HG02798 (cell line): ENCODE measurements around the gene SMTNL2.
"Not testable (repeated sequence)": the region's sequence is repeated elsewhere in the genome, so short reads cannot be mapped to it uniquely, and the experiment has no call there.

Experiments
- ATAC-seq: cut with Tn5 transposase; IDR thresholded peaks from one replicate; pipeline ENCODE4 v1.9.1; 2021; ENCODE audit warnings: mild to moderate bottlenecking; ENCODE audit not compliant: unreplicated experiment, poor library complexity

SMTNL2 gene

DNA sequence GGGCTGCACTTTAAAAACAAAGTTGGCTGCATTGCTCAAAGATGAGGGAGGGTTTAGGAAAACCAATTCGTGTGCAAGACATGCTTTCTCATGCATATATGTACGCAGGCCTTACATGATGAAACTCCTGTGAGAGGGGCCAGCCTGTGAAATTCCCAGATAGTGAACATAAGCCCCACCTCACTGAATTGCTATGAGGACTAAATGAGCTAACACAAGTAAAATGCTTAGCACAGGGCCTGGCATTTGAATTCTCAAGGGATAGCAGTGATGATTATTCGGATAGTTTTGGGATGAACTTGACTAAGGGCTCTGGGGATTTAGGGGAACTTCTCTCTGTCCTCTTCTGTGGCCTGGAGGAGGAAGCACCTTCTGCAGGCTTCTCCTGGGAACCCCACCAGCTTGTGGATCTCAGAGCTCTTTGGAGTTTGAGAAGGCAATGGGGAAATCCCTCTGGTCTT is 40.2 kb downstream of the SMTNL2 start:
- not testable (repeated sequence) for ATAC-seq

DNA sequence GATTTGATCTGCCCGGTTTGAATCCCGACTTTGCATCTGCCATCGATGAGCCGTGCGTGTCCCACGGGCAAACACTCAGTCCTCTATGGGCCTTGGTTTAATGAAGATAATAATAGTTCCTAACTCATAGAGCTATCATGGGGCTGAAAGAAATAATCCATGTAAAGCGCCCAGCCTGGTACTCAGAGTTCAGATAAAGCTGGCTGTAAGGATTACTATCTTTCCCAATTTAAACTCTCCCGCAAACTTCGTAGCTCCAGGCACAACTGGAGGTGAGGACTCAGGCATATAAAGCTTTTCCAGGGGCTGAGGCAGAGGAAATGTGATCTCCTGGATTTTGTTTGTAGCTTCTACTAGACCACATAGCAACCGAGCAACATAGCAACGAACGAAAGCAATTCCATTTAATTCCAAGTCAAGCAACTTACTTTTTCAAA is 40.9 kb downstream of the SMTNL2 start:
- no peak for ATAC-seq

DNA sequence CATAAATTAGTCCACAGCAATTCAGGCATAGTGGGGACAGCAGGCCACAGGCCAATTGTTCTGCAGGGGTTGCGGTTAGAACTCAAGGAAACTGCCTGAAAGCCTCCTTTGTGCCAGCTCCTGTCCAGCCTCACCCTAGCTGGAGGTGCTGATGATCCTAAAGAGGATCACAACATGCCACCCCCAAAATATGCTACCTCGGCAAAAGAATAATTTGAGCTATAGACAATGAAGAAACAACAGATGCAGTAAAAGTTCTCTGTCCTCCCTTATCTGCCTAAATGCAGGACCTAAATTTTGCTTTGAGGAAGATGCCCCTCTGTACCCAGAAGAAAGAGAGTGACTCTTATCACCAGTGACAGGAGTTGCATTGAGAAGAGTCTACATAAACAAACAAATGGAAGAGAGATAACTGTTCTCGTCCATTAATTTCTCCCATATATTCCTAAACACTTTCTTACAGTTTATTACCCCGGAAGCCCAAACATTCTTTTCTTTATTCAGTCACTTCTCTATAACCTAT is 42.5 kb downstream of the SMTNL2 start:
- ATAC-seq = no peak

DNA sequence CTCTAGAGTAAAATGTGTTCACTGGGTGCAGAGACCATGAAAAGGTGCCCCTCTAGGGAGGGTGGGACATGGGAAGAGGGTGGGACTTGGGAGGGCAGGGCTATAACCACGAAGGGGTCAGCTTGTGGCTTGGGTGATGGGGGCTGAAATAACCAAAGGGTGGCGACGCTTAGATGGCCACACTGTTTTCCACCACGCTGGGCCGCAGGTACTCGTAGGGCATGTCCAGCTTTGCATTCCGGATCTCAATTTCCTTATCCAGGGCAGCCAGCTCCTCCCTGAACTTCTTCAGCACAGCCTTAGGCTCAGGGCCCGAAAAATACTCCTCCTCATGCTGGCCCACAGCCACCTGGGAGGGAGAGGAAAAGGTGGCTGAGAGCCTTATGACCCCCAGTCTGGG is 47.1 kb downstream of the SMTNL2 start:
- ATAC-seq = no peak

DNA sequence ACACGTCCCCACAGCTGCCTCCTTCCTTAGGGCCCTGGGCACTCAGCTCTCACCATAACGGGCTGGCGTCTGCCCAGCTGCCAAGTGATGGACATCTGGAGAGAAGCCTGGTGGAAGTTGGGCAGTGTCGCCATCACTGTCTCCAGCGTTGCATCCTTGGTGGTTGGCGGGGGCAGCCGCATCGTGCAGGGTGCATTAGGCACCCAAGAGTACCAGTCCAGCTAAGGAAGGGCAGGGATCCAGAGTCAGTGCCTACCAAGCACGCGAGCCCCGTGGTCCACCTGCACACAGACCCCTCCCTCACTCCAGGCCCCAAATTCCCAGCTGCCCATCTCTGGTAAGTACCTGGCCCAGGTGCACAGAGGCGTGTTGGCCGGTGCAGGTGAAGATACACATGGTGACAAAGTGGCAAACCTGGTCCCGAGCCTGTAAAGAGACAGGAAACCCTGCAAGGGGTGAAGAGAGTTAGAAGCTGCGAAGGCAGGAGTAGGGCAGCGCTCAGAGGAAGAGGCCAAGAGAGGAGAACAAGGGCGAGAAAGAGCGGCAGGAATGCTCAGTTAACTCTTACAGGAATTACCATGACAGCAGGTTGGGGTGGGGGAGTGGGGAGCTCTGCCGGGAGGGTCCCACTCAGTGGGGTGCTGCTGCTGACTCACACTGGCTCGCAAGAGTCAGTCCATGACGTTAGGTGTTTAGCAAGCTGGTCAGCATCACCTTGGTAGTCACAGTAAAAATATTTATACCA is 47.7 kb downstream of the SMTNL2 start:
- no peak for ATAC-seq

DNA sequence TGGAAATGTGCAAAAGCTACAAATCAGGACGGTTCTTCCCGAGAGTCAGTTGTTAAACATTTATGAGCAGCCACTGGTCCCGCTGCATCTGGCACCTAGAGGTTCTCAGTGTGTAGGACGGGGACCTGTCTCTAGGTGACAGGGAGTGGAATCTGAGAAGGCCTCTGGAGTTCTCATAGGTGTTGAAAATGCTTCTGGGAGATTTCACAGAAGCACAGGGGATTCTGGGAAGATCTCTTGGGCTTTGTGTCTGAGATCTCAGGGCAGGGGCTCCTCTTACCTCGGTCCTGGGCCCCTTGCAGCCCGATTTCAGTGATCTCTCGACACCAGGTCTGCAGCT is 48.2 kb downstream of the SMTNL2 start:
- ATAC-seq = no peak

DNA sequence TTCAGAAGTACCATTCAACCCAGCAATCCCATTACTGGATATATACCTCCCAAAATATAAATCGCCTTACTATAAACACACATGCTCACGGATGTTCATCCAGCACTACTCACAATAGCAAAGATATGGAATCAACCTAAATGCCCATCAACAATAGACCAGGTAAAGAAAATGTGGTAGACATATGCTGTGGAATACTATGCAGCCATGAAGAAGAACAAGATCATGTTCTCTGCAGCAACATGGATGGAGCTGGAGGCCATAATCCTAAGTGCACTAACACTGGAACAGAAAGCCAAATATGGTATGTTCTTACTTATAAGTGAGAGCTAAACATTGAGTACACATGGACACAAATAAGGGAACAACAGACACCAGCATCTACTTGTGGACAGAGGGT is 49.3 kb downstream of the SMTNL2 start:
- ATAC-seq = no peak

DNA sequence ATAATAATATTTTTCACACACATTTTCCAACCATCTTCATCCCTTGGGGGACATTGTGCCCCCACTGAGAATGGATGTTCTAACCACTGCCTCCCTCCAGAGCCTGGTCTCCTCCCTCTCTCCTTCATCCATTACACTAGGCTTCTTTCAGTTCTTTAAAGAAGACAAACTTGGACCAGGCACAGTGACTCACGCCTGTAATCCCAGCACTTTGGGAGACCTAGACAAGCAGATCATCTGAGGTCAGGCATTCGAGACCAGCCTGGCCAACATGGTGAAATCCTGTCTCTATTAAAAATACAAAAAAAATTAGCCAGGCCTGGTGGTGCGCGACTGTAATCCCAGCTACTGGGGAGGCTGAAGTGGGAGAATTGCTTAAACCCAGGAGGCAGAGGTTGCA is 50.6 kb downstream of the SMTNL2 start:
- no peak for ATAC-seq

DNA sequence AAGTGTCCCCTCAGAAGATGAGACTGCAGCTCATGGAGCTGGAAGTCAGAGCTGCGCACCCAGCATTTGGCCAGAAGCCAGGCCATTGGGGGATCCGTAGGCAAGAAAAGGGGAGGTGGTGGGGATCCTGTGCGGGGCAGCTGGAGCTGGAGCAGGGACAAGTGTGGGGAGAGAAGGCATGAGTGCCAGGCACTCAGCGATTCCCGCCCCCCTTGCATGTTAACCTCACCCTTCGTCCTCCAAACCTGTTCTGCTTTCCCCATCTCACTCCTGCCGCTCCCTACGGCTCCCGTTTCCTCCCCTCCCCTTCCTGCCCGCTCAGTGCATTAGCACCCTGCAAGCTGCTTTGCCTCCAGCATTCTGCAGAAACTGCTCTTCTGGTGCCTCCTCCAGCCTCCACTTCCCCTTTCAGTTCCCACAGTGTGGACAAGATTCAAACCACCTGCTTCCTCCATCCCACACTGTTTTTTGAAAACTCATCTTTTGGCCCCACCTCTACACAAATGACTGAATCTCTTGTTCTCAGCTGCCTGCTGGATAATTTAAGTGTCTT is 51.6 kb downstream of the SMTNL2 start:
- peak; percentile 63 for ATAC-seq

DNA sequence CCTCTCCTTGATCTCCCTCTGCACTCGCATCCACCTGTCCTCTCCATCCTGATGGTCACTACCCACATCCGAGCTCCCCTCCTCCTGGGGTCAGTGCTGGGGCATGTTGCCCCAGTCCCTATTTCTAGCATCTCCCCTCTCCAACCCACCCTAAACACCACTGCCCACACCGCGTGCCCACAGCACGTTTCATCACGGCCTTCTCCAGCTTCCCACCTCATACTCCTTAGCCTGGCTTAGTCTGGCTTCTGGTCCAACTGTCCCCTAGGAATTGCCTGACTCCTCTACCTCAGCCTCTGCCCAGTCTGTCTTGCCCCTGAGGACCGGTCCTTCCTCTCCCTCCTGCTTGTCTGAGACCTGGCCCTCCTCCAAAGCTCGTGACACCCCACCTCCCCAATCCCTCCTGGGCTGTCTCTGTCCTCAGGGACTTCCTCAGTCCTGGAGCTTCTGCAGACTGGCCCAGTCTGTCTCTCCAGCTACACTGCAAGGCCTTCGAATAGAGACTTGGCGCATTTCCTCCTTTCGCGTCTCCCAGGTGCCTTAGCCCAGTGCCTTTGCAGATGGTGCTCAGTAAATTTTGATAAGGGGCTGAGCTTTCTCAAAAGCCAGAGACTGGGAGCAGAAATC is 52.3 kb downstream of the SMTNL2 start:
- ATAC-seq = no peak

DNA sequence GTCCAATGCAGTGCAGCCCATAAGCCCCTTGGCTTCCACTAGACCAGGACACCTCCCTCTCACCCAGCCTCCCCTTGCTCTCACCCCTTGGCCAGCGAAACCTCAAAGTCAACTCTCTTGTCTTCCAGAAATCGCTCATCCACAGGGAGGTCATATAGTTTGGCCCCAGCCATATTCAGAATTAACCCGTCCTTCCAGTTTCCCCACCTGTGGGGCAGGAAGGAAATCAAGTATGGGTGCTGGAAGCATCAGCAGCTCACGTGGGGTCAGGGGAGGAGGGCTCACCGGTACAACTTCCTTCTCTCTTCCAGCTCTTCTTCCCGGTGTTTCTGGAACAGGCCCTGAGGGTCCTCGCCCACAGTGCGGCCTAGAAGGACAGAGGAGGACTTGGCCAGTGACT is 54.4 kb downstream of the SMTNL2 start:
- ATAC-seq = not testable (repeated sequence)

DNA sequence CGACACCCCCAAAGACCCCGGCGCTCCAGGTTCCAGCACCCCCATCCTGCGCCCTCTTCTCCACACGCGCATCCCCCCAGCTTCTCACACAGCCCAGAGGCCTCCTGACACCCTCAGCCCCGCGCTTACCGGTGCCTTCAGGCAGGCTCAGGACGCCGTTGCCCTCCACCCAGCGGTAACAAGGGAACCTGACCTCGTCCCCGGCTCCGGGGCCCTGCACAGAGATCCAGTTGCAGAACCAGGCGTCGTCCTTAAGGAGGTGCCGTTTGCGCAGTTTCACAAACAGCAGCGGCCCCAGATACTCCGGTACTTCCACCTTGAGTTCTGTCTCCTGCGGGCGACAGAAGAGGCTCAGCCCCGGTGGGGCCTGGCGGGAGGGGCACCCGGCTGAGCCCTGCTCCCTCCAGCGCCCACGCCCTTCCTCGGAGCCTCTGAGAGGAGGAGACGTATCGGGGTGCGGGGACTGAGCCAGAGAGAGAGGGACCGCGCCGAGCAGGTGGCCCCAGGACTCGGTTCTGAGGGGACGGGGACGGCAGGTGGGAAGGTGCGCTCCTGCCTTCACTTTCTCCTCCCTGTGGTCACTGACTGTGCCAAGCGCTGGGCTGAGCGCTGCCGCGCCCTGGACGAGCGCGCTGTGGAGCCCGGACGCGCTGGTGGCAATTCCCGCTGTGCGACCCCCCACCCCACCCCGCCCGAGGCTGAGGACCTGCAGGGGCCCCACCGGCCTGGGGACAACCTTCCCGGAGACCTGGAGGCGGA is 55.2 kb downstream of the SMTNL2 start:
- not testable (repeated sequence) for ATAC-seq

DNA sequence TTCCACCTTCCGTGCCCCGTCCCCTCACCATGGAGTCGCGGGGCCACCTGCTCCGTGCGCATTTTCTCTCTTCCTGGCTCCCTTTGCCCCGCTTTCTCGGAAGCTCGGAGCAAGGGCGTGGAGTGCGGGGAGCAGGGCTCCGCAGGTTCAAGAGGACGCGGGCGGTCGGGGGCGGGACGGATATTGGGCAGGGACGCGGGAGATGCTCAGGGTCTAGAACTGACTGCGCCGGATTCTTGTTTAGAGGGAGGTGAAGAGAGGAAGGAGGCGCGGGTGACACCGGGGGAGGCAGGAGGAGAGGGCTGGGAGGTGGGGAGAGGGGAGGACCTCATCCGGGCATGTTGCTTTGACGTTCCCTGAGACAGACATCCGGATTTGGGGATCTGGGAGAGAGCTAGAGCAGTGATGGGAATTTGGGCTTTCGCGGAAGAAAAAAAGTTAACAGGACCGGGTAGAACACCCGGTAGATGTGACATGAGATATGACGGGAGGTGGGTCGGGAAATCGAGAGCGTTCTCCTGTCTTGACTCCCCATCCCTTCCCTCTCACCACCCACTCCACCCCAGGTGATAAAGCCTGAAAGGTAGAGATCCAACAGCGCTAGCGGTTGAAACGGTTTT is 56.4 kb downstream of the SMTNL2 start:
- ATAC-seq = not testable (repeated sequence)

DNA sequence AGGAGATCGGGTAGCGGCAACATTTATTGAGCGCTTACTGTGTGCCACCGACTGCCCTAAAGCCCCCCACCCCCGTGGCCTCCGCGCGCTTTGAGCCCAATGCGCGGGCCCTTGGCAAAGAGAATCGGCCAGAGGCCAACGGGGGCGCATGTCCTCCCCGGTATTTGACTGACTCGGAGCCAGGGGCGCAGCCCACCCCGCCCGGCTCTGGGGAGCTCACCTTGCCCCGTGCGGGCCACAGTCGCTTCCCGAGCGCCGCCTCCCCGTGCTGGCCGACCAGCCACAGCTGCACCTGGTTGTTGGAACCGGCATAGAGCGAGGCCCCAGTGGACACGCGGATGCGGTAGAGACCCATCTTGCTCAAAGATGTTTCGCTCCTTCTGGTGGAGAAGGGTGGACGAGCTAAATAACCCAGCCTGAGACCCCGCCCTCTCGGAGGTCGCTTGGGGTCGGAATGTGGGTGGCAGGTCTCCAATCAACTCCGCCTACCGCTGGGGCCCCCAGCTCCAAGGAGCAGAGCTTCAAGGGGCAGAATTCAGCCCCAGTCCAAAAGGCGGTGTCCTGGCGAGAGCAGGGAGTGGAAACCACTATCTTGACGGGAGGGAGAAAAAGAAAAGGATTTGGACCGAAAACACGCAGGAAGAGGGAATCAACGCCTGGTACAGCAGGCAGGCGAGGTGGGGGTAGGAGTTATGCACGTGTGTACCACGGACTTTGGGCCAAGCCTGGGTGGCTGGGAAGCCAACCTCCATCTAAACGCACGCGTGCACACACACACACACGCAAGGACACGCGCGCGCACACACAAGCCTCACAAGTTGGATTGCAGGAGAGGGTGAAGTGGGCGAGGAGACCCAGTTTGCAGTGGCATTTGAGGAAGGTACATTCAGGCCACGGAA is 57.2 kb downstream of the SMTNL2 start, which contains the start of gene ALOX15:
ALOX15 (minus strand) TSS at position 382 of the 899 bp plus-strand sequence; CDS start at position 355, 27 bp downstream.
- ATAC-seq = no peak

DNA sequence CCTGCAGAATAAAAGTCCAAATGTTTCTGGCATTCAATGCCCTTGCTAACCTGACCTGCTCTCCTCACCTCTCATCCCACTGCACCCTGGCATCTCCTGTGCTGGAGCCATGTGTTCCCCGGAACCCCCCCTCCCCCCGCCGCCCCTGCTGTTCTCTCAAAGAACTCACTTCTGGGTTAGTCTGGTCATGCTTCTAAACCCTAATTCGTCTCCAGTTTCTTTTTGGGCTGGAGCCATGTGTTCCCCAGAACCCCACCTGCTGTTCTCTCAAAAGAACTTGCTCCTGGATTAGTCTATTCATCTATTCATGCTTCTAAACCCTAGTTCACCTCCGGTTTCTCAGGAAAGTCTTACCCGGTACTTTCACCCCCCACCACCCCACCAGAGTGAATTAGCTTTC is 58.0 kb downstream of the SMTNL2 start:
- no peak for ATAC-seq

DNA sequence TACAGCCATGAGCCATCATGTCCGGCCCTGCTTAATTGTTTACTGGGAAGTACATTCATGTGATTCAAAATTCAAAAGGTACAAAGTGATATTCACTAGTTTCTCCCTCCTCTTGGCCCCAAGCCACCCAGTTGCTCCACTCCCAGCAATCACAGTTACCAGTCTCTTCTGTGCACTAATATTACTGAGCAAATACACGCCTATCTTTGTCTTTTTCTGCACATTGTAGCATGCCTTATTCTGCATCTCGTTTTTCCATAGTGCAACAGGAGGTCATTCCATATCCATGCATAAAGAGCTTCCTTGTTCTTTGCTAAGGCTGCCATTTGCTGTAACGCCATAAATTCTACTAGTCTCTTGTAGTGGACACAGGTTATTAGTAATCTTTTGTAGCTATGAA is 59.3 kb downstream of the SMTNL2 start:
- no peak for ATAC-seq

DNA sequence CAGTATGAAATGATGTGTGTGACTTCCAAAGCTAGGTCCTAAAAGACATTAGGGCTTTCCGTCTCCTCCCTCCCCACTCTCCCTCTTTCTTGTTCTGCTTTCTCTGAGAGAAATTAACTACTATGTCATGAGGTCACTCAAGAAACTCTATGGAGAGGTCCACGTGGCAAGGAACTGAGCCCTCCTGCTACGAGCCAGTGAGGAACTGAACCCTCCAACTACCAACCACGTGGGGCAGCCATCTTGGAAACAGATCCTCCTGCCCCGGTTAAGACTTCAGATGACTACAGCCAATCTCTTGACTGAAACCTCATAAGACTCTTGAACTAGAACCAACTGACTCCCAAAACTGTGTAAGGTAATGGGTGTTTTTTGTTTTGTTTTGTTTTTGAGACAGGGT is 61.3 kb downstream of the SMTNL2 start:
- ATAC-seq = no peak

DNA sequence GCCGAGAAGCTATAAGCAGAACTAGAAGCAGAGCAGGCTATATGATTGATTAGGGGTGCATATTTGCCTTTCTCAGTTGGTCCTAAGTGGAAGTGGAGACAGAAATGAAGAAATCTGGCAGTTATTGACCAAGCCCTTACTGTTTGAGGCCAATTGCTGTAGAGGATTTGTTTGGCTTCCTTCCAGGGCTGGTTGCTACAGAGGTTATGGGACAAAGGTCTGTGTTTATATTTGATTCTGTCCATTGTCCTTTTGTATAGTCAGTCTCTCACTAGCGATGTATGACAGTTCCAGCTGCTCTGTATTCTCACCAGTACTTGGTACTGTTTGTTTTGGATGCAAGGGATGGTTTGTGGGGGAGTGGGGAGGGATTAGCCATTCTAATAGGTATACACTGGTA is 64.4 kb downstream of the SMTNL2 start:
- ATAC-seq = no peak

DNA sequence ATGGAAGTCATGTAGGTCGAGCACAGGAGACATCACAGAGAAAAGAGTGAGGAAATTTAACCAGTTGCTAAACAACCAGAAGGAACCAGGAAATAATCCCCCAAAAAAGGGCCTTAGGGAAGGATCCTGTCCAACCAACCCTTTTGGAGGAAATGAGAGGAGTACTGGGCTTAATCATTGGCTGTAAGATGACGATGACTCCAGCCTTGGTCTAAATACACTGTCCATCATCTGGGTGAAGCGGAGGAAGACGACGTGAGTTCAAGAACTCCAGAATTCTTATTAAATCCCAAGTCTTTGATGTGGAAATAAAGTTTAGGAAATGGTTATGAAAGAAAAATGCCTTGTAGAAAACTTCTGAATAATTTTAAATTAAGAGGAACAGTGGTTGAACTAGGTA is 68.7 kb downstream of the SMTNL2 start:
- ATAC-seq = no peak
